HG03280 (cell line): Measurements from ENCODE around the gene SIAH1.
"Not testable (repeated sequence)": the region's sequence is repeated elsewhere in the genome, so short reads cannot be mapped to it uniquely, and the experiment has no call there.

Source experiments
- ATAC-seq: cut with Tn5 transposase; IDR thresholded peaks from one replicate; pipeline ENCODE4 v1.9.1; 2021; ENCODE audit warnings: mild to moderate bottlenecking, moderate library complexity; ENCODE audit not compliant: unreplicated experiment

Gene SIAH1

GRCh38 chr16:48367441-48368049 is 17.7 kb downstream of the SIAH1 start:
- no peak for ATAC-seq

DNA sequence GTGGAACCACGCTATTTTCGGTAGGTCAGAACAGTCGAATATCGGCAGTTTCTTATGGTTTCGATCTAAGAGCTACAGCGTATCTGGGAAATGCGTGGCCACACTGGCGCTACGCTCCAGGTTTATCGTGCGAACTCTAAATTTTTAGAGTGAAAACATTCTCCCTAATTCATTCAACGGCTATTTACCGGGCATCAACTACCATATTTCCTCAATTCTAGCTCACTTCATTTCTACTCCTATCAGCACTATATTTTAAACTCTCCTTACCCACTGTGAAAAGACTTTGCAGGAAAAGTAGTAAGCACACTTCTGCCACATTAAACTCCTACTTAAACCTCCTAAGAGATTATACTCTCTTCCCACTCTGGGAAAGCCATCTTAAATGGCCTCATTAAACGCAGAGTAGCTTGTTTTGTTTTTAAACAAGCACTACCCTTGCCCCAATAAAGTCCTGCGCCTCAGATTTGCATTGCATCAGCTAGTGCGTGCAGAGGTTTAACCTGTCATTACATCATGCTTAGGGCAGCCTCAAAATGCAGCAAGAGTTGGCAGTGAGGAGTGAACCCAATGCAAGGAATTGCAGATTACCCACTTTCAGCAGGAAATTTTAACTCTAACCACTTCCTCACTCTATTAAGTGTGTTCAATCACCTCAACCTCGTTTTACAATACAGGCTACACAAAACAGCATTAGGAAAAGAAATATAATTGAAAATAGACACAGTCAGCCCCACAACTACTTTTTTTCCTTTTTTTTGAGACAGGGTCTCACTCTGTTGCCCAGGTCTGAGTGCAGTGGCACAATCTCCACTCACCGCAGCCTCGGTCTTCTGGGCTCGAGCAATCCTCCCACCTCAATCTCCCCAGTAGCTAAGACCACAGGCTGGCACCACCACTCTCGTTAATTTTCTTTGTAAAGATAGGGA is 18.8 kb downstream of the SIAH1 start:
- ATAC-seq = peak; percentile 69

GRCh38 chr16:48365601-48366164 is 19.5 kb downstream of the SIAH1 start:
- ATAC-seq = peak; percentile 94

GRCh38 chr16:48365025-48365600 is 20.1 kb downstream of the SIAH1 start:
- no peak for ATAC-seq

- ATAC-seq = no peak
Measured at GRCh38 chr16:48361540-48362144, 23.6 kb downstream of the SIAH1 start.

DNA sequence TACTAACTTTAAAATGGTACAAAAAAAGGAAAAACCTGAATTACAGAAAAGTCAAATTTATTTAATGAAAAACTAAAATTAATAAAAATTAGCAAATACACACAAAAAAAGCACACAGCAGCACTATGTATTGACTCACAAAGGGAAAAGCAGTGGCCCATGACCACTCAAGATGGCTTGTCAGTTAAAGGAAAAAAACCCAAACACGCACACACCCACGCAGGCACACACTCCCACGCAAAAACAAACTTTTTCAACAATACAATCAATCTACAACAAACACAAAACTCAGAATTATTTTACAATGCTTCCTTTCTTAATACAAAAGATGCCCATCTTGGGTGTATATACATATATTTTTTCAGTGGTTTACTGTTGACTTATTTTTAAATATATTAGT is 24.2 kb downstream of the SIAH1 start:
- no peak for ATAC-seq

- no peak for ATAC-seq
Measured at GRCh38 chr16:48359983-48360382, 25.2 kb downstream of the SIAH1 start.

- no peak for ATAC-seq
Measured at GRCh38 chr16:48358419-48358818, 26.8 kb downstream of the SIAH1 start.

DNA sequence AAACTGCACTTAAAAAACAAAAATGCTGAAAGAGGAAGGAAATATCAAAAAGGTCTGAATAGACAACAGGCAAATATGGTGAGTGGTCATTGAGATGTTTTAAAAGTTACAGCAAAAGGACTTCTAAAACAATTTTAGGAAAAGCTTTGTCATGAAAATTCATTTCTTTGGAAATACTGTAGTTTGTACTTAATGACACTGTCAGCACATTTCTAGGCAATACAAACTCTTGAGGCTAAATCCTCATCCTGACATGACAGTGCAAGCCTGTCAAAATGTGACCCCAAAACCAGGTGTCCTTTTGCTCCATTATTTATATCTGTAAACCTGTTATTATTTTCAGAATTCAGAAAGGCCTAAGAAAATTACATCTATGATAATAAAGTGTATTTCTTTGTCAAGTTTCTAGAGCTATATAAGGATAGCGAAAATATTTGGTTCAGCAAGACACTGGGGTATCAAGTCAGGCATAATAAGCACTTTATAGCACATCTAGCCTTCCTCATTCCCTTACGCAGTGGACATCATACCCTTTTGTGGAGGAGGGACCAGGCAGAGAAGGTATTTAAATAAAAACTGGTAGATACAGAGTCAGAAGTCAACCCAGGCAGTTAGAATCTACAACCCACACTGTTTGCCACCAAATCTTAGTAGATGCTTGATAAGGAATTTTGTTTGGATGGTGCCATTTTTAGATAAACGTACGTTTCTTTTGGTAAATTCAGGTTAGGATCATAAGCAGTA is 28.4 kb downstream of the SIAH1 start:
- no peak for ATAC-seq

- ATAC-seq = no peak
Measured at GRCh38 chr16:48354877-48355855, 30.0 kb downstream of the SIAH1 start.

DNA sequence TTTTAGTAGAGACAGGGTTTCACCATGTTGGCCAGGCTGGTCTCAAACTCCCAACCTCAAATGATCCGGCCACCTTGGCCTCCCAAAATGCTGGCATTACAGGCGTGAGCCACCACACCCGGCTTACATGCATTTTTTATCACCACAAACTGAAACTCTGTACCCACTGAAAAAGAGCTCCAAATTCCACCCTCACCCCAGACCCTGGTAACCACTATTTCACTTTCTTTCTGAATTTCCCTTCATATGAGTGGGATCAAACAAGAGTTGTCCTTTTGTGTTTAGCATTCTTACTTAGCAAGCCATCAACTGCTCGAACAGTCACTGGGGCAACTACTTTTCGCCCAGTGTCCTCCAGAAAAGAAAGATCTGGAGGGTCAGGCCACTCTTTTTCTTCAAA is 30.8 kb downstream of the SIAH1 start:
- not testable (repeated sequence) for ATAC-seq

GRCh38 chr16:48353565-48354163 is 31.5 kb downstream of the SIAH1 start:
- ATAC-seq = peak; percentile 79

- ATAC-seq = no peak
Measured at GRCh38 chr16:48352648-48353390, 32.4 kb downstream of the SIAH1 start.

DNA sequence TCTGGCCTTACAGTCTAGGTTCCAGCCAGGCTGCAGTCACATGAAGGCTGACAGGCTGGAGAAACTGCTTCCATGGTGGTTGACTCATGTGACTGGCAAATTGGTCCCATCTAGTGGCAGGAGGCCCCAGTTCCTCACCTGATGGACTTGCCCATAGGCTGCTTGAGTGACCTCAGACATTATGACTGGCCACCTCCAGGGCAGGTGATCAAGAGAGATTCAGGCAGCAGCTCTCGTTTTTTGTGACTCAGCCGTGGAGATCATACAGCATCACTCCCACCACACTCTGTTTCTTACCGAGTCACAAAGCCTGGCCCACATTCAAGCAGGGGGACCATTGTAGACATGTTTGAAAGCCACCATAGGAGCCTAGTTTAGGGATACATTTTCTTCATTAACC is 34.5 kb downstream of the SIAH1 start:
- no peak for ATAC-seq

DNA sequence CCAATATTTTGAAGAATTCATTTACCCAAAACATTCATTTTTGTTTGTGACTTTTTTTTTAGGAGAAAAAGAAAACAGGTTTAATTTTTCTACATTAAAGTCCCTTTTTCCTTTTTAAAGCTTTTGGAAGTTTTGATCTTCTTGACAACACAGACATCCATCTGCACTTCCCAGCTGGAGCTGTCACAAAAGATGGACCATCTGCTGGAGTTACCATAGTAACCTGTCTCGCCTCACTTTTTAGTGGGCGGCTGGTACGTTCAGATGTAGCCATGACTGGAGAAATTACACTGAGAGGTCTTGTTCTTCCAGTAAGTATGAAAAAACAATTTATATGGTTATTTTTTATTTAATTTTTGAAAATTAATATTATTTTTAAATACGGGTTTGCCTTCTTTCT is 37.2 kb downstream of the SIAH1 start:
- ATAC-seq = no peak

DNA sequence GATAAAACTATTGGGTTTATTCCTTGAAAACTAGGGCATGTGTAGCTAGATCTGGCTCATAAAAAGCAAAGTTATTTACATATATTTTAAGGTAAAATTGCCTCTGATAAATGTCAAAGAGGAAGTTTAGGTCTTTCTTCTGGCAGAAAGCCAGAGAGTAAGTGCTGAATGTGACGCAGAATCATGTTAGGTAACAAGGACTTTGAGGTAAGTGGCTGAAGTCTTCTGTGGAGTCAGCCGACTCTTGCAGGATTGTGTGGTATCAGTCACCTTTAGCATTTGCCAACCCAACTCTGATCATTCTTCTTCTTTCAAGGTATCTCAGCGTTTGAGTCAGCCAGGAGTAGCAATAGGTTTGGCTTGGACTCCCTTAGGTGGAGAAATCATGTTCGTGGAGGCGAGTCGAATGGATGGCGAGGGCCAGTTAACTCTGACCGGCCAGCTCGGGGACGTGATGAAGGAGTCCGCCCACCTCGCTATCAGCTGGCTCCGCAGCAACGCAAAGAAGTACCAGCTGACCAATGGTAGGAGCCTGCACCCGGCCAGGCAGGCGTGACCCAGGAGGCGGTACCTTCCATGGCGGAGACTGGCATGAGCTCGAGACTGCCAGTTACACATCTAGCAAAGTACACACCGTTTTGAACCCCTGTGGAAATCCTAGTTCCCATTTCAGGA is 37.9 kb downstream of the SIAH1 start:
- no peak for ATAC-seq

DNA sequence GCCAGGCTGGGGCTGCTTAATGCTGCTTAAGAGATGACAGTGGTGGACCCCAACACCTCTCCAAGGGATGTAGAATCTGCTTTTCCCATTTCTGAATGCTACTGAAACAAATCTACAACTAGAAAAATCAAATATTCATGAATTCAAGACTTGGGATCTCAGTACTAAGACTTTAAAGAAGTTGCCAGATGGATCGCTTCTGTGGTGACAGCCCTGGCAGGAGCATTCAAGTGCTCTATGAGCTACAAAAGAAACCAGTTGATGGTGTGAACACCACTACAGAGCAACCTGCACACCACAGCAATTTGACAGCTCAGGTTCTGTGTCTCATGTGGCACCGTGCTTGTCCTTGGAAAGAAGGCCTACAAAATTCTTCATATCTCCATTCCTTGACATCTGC is 42.6 kb downstream of the SIAH1 start:
- no peak for ATAC-seq

GRCh38 chr16:48340054-48340453 is 45.2 kb downstream of the SIAH1 start:
- no peak for ATAC-seq
